Middle frontal gyrus (tissue), 1 donor: Measurements from ENCODE around the gene RDH14.

ENCODE experiments used
- DNase-seq: peaks from one replicate; pipeline ENCODE4 v3.0.0-alpha.2; 2015; ENCODE audit warnings: low spot score; ENCODE audit errors: extremely low spot score

The RDH14 gene

DNA sequence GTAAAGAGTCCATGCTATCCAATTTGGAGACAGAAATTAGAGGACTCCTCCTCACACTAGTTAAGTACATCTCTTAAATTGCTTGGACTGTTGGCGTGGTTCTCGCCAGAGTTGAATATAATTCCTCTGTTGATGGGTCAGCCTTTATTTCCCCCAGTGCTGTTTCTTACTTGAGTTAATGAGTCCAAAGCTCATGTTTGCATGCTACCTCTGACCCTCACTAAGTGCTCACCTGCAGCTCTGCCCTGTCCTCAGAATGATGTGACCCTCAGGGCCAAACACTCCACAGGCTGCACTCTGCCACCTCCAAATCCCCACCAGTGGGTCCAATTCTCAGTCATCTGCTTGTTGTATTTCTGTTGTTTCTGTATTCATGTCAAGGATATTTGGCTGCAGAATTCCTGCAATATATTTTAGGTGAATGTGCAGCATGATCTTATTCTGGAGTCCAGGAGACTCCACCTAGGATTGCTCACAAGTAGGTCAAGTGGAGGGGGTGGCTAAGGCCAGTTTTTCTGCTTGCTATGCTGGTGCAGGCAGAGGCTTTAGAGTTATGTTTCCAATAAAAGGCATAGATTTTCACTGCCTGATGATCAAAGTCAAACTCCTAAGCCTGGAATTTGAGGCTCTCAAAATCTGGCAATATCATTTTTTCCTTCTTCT is 37.8 kb downstream of the RDH14 start:
- no peak for DNase-seq

DNA sequence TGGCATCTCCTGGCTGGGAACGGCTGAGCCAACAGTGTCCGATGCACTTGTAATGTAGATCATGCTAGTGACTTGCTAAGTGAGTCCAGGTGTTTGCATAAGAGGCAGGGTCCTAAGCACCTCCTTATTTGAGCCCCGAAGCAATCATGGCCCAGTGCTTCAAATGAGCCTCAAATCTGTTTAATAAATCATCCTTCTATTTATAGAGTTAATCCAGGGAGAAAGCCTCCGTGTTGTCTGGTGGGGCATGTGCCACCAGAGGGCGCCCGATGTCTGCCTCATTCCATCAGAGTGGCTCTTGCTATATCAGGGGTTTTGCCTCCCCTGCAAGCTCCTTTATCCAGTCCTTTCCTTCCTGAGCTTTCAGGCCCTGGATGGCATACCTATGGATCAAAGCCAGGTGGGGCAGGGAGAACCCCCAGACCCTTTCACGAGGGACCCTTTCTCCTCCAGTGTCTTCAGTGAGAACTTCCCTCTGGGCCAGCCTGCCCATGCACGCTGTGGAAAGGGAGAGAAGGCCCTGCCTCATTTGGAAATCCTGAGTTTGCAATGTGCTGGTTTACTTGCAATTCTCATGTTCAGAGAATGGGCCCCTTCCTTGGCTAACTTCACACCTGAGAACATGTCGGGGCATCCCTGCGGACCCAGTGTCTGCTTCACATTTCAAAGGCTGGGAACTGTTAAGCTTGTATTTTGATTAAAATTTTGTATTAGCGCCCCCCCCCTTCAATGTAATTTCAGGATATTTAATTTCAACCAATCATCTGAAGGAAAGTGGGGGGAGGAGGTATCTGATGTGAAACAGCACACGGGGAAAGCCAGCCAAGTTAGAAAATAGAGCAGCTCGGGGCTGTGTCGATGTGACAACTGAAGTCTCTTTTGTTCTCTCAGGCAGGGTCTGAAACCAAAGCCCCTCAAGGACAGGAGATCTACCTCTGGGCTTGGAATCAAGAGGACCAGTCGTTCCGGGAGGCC is 39.7 kb downstream of the RDH14 start:
- DNase-seq = peak; percentile 67

DNA sequence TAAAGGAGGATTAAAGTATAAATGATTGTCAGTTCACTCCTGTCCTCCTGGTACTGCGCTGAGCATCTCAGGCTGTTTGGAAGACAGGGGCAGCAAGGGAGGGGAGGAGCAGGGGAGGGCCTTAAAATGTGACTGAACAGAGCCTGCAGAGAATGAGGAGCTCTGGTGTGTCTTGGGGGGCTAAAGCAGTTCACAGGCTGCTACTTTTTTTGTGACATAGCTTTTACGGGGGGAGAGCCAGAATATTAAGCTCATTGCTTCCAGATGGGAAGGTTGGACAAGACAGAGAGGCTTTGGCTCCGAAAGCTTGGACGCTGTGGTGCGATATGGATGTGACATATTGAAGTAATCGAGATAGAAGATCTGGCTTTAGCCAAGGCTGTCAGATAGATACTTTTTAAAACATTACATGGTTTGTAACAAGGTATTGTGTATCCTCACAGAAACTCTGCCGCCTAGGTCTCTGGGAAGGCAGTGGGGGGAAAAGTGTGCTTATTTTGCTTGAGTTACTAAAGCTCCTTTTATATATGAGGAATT is 40.5 kb downstream of the RDH14 start:
- DNase-seq = no peak

DNA sequence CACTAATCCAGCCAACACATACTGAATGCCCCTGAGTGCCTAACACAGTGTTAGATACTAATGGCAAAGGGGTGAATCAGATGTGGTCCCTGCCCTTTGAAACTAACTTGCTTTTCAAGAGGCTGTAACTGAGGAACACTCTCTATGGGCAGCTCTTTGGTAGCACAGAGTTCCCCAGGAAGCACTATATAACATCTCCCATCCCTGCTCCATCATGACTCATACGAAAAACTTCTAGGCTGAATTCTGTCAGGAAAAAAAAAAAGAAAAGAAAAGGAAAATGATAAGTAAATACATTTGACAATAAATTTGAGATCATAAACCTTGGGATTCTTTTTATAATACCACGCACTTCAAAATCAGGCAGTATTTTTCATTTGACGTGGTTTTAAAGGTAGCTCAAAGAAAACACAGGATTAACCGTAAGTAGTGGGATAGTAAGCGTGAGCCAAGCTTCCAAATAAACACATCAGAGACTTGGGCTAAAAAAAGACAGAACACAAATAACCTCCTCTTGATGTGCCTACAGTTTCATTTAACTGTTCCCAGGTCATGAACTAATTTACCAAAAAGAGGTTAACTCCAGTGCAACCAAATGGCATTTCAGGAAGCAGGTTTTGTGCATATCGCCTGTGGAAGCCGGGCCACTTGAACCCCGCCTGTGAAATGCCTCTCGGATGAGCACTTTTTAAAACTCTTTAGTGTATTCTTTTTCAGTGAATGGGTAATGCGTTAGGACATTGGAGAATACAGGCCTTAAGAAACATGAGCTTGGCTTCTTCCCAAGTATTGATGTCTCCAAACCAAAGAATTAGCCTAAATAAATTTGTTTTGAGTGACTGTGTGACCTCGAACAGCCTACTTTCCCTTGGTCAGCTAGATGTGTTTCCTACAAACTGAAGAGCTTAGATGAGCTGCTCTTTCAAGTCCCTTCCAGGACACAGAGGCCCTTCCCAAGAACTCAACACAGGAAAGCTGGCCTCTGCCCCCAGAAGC is 42.0 kb downstream of the RDH14 start:
- no peak for DNase-seq

DNA sequence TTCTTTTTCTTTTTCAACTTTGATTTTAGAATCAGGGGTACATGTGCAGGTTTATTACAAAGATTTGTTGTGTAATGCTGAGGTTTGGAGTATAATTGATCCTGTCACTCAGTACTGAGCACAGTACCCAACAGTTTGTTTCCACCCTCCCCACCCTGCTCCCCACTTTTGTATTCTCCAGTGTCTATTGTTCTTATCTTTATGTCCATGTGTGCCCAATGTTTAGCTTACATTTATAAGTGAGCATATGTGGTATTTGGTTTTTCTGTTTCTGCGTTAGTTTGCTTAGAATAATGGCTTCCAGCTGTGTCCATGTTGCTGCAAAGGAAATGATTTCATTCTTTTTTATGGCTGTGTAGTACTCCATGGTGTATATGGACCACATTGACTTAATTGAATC is 43.1 kb downstream of the RDH14 start:
- no peak for DNase-seq

DNA sequence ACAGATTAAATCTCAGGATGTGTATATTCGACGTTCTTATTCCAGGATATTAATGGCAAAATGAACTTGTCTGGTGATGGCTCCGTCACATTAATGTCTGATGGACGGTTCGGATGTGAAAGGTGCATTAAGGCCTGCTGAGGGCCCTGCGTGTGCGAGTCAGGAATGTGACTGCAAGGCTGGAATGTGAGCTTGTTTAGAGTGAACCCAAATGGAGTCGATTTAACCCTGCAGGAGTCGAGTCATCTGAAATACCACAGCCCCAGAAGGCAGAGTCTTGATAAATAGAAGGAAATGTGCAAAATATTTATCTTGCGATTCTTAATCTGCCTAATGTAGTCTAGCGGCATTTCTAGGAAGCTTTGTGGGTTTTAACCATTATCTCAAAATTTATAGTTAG is 44.3 kb downstream of the RDH14 start:
- no peak for DNase-seq

DNA sequence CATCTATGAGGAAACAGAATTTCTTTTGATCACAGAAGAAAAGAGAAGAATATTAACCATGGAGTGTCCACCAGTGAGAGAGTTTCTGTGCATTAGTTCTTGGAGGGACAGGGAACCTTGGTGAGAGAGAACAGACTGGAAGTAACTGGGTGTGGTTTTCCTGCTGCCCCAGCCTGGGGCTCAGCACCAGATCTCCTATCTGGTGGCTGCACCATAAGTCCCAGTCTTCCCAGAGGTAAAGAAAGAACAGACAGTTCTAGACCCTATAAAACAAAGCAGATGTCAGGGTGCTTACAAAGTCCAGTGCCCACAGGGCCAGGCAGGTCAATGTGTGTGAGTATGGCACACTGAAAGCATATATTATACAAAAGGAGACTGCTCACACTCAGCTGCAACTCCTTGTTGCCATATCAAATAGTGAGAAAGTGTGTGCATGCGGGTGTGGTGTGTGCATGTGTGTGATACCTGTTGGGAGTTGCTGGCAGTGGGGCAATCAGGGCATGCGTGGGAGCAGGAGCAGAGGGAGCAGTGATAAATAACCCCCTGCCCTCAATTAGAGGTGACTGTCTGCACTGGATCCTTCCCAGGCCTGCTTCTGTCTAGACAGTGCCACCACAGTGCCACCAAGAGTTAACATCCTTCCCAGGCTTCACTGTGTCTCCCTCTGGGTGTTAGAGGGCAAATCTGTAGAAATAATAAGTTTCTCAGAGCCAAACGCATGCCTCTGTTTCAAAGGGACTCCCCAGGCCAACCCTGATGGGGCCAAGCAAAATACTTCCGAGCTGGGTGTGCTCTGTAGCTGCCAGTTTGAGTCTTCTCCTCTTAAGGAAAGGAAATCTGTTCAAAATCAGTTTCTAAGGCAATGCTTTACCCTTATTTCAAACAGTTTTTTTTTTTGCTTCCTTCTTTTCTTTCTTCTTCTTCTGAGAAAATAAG is 45.7 kb downstream of the RDH14 start:
- no peak for DNase-seq

DNA sequence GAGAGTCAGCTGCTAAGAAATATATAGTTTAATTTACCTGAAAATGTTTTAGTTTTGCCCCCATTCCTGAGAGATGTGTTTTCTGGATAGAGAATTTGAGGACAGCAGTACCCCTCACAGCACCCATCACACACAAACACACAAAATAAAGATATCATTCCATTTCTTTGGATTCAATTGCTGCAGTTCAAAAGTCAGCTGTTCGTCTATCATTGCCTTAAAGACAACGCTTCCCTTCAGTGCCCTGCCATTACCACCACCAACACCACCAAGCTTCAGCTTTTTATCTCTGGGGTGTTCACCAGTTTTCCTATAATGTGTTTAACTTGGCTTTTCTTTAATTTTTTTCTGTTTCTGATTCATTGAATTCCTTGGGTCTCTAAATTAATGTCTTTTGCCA is 49.7 kb downstream of the RDH14 start:
- DNase-seq = no peak

DNA sequence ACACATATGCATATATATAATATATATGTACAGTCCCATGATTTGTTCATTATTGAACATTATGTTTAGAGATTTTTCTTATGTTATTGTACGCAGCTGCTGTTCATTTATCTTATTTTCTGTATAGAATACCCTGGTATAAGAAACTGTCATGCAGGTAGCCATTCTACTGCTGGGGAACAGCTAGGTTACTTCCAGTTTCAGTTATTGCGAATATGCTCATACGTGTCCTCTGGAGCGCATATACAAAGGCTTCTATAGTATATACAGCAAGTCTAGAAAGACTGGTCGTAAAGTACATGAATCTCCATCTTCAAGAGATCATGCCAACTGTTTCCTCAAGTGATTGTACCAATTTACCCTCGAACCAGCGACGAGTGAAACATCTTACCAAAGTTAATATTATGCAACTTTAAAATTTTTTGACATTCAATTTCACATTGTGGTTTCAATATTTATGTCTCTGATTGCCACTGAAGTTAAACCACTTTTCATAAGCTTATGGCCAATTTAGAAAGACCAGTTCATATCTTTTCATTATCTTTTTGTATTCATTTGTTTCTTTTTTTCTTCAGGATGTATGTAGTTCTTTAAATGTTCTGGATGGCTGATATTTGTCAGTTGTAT is 53.5 kb downstream of the RDH14 start:
- DNase-seq = no peak

DNA sequence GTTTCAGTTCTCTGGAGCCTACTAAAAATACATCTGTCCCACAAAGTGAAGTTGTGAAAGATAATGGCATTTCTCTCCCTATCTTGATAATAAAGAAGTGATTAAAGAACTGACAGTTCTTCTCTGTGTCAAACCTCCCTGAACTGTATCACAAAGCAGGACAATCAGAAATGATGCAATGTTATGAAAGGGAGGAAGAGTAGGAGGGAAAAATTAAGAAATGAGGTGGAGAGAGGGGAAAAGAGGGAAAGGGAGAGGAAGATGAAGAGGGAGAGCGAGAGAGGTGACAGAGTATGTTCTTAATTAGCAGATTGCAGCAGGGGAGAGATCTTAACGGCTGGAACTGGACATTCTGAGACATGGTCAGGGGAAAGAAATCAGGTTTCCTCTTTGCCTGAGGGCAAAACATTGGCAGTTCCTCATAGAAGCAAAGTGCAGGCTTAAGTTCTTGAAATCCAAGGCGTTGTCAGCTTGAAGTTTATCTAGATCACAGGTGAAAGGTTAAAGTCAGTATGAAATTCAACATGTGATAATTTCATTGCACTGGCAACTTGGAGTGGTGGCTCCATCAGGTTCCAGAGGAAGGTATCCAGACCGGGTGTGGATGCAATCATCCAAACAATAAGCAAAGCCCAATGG is 54.6 kb downstream of the RDH14 start:
- DNase-seq = no peak
